DOHH2 (cell line): ENCODE results near the gene RAMP1.

ENCODE experiments used
- EZH2phosphoT487 ChIP-seq: fragments of 200-600 bp; sonication (generic); IDR thresholded peaks from 2 replicates; pipeline ENCODE4 v1.6.1; 2017; ENCODE audit warnings: borderline replicate concordance, mild to moderate bottlenecking, antibody characterized with exemption, low read length, moderate library complexity, mixed read lengths
- TF ChIP-seq, protein P1 (sequence below): fragments of 200-600 bp; sonication (generic); IDR thresholded peaks from one replicate; pipeline ENCODE4 v1.5.1; 2014; ENCODE audit warnings: antibody characterized with exemption, mild to moderate bottlenecking, low read depth, low read length; ENCODE audit not compliant: poor library complexity, severe bottlenecking

DNA sequence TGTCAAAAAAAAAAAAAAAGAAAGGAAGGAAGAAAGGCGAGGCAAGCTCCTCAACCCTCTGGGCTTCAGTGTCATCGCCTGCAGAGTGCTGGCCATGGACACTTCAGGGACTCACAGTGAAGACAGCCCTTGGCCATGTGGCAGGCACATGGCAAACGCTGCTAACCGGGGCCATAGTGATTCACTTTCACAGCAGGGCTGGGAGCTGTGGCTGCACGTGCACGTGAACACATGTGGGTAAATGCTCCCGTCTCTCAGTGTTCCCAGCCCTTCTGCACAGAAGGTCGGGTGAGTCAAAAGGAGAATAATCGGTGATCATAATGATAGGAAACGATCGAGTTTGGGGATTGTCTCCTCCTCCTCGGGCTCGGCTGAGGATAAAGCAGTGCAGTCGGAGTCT lies 61.2 kb downstream of the RAMP1 start:
- TF ChIP-seq, protein P1, sequence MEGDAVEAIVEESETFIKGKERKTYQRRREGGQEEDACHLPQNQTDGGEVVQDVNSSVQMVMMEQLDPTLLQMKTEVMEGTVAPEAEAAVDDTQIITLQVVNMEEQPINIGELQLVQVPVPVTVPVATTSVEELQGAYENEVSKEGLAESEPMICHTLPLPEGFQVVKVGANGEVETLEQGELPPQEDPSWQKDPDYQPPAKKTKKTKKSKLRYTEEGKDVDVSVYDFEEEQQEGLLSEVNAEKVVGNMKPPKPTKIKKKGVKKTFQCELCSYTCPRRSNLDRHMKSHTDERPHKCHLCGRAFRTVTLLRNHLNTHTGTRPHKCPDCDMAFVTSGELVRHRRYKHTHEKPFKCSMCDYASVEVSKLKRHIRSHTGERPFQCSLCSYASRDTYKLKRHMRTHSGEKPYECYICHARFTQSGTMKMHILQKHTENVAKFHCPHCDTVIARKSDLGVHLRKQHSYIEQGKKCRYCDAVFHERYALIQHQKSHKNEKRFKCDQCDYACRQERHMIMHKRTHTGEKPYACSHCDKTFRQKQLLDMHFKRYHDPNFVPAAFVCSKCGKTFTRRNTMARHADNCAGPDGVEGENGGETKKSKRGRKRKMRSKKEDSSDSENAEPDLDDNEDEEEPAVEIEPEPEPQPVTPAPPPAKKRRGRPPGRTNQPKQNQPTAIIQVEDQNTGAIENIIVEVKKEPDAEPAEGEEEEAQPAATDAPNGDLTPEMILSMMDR: no peak
- TF ChIP-seq EZH2phosphoT487: no peak
